DND-41 (cell line): Measurements from ENCODE around the gene PKD2.

Source experiments
- EZH2 ChIP-seq: IDR thresholded peaks from 3 replicates; pipeline ENCODE4 v1.6.1; 2012; ENCODE audit warnings: borderline replicate concordance, low read depth, mild to moderate bottlenecking, moderate library complexity, low read length, inconsistent platforms; ENCODE audit not compliant: severe bottlenecking
- TF ChIP-seq, protein P1 (sequence below): IDR thresholded peaks from 2 replicates; pipeline ENCODE4 v1.5.1; 2012; ENCODE audit warnings: borderline replicate concordance, low read length, moderate library complexity, mild to moderate bottlenecking; ENCODE audit not compliant: poor library complexity, severe bottlenecking; ENCODE audit errors: extremely low read depth

DNA sequence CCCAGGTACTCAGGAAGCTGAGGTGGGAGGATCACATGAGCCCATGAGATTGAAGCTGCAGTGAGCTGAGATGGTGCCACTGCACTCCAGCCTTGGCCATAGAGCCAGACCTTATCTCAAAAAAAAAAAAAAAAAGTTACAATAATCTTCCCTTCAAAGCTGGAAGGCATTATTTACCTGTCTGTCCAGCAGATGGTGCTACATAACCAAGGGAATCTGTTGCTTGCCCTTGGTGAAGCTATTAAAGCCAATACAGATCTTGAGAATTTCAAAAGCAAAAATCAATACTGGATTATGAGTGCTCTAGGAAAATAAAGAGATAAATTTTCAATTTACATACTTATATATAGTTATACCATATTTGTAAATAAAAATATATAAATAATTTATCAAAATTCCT, 25.9 kb downstream of the PKD2 start:
- TF ChIP-seq, protein P1, sequence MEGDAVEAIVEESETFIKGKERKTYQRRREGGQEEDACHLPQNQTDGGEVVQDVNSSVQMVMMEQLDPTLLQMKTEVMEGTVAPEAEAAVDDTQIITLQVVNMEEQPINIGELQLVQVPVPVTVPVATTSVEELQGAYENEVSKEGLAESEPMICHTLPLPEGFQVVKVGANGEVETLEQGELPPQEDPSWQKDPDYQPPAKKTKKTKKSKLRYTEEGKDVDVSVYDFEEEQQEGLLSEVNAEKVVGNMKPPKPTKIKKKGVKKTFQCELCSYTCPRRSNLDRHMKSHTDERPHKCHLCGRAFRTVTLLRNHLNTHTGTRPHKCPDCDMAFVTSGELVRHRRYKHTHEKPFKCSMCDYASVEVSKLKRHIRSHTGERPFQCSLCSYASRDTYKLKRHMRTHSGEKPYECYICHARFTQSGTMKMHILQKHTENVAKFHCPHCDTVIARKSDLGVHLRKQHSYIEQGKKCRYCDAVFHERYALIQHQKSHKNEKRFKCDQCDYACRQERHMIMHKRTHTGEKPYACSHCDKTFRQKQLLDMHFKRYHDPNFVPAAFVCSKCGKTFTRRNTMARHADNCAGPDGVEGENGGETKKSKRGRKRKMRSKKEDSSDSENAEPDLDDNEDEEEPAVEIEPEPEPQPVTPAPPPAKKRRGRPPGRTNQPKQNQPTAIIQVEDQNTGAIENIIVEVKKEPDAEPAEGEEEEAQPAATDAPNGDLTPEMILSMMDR: peak; percentile 73
- no peak for TF ChIP-seq EZH2
